OCI-M2 (cell line): ENCODE results near the gene LGALS7B.
"Not testable (repeated sequence)": the region's sequence is repeated elsewhere in the genome, so short reads cannot be mapped to it uniquely, and the experiment has no call there.

ENCODE experiments used
- DNase-seq: peaks from one replicate; lab custom pipeline; 2025; ENCODE audit not compliant: unreplicated experiment; lab: John Stamatoyannopoulos, UW

The LGALS7B gene

GRCh38 chr19:38769635-38770211, 19.3 kb upstream of the LGALS7B start:
- DNase-seq: no peak

- DNase-seq: not testable (repeated sequence)
Measured at GRCh38 chr19:38770228-38770948, 18.6 kb upstream of the LGALS7B start.

GRCh38 chr19:38770949-38771275, 18.1 kb upstream of the LGALS7B start:
- not testable (repeated sequence) for DNase-seq

- DNase-seq: not testable (repeated sequence)
Measured at GRCh38 chr19:38771569-38771968, 17.4 kb upstream of the LGALS7B start.

- DNase-seq: no peak
Measured at GRCh38 chr19:38773469-38774177, 15.4 kb upstream of the LGALS7B start, which contains the start of gene LGALS7. LGALS7 (minus strand) TSS chr19:38773517; CDS start chr19:38773492, 25 bp downstream.

- DNase-seq: no peak
Measured at GRCh38 chr19:38774181-38774950, 14.6 kb upstream of the LGALS7B start.

- DNase-seq: no peak
Measured at GRCh38 chr19:38778733-38779132, 10.3 kb upstream of the LGALS7B start.

GRCh38 chr19:38780443-38780842, 8.6 kb upstream of the LGALS7B start:
- DNase-seq: no peak

GRCh38 chr19:38781058-38781457, 7.9 kb upstream of the LGALS7B start:
- peak; percentile 68 for DNase-seq

- DNase-seq: not testable (repeated sequence)
Measured at GRCh38 chr19:38782212-38782611, 6.8 kb upstream of the LGALS7B start.

GRCh38 chr19:38784224-38784623, 4.8 kb upstream of the LGALS7B start:
- no peak for DNase-seq

GRCh38 chr19:38785187-38785699, 3.8 kb upstream of the LGALS7B start:
- no peak for DNase-seq

GRCh38 chr19:38786061-38786460, 2.9 kb upstream of the LGALS7B start:
- not testable (repeated sequence) for DNase-seq

- DNase-seq: no peak
Measured at GRCh38 chr19:38786572-38787265, 2.3 kb upstream of the LGALS7B start.

- DNase-seq: not testable (repeated sequence)
Measured at GRCh38 chr19:38790507-38791403, 1.8 kb downstream of the LGALS7B start.

- not testable (repeated sequence) for DNase-seq
Measured at GRCh38 chr19:38791451-38792064, 2.6 kb downstream of the LGALS7B start.

- DNase-seq: no peak
Measured at GRCh38 chr19:38792250-38793111, 3.5 kb downstream of the LGALS7B start.

- DNase-seq: no peak
Measured at GRCh38 chr19:38793177-38793576, 4.2 kb downstream of the LGALS7B start.
